HG02852 (cell line): ENCODE data around the gene PSMG3.

Source experiments
- ATAC-seq: cut with Tn5 transposase; IDR thresholded peaks from one replicate; pipeline ENCODE4 v1.9.1; 2021; ENCODE audit warnings: mild to moderate bottlenecking, moderate library complexity; ENCODE audit not compliant: unreplicated experiment

The PSMG3 gene

GRCh38 chr7:1546909-1547776 lies 22.7 kb downstream of the PSMG3 start:
- no peak for ATAC-seq

- no peak for ATAC-seq
These were observed 23.4 kb downstream of the PSMG3 start for GRCh38 chr7:1546274-1546908.

GRCh38 chr7:1545417-1546246 lies 24.2 kb downstream of the PSMG3 start:
- ATAC-seq = no peak

- ATAC-seq = no peak
These were observed 24.9 kb downstream of the PSMG3 start for GRCh38 chr7:1544896-1545416.

- ATAC-seq = no peak
These were observed 25.5 kb downstream of the PSMG3 start for GRCh38 chr7:1544178-1544895.

GRCh38 chr7:1543826-1544177 lies 26.0 kb downstream of the PSMG3 start:
- ATAC-seq = no peak

- ATAC-seq = no peak
These were observed 26.7 kb downstream of the PSMG3 start for GRCh38 chr7:1542841-1543747.

GRCh38 chr7:1542329-1542728 lies 27.5 kb downstream of the PSMG3 start:
- ATAC-seq = no peak

- ATAC-seq = no peak
These were observed 28.2 kb downstream of the PSMG3 start for GRCh38 chr7:1541431-1542162.

GRCh38 chr7:1540776-1541271 lies 29.0 kb downstream of the PSMG3 start:
- no peak for ATAC-seq

GRCh38 chr7:1539882-1540775 lies 29.7 kb downstream of the PSMG3 start:
- ATAC-seq = no peak

- no peak for ATAC-seq
These were observed 30.5 kb downstream of the PSMG3 start for GRCh38 chr7:1539181-1539881.

- no peak for ATAC-seq
These were observed 31.2 kb downstream of the PSMG3 start for GRCh38 chr7:1538544-1539180.

- no peak for ATAC-seq
These were observed 32.1 kb downstream of the PSMG3 start for GRCh38 chr7:1537535-1538412.

- ATAC-seq = no peak
These were observed 32.9 kb downstream of the PSMG3 start for GRCh38 chr7:1536743-1537534.
